Spinal cord (tissue), 10 donors: Measurements from ENCODE around the gene CAPN7. TPM values are rescaled to one million over a fixed set of nuclear protein-coding genes. Genes with fewer than 3 reads are reported as not detected.
A peak's percentile ranks its signal among the peaks of the same experiment; 100 is the strongest.

Source experiments
- DNase-seq, 6 donors: peaks; one replicate each; pipeline versions ENCODE4 v3.0.0 to v3.0.0-alpha.2; 2013 to 2015; ENCODE audit warnings: low spot score in 6 of 6, low read depth in 4 of 6
- H3K27ac ChIP-seq: one replicate; pipeline ENCODE4 v1.5.1; 2013; ENCODE audit warnings: low read depth, low read length, control low read depth
- H3K27me3 ChIP-seq: one replicate; pipeline ENCODE4 v1.6.1; 2013; ENCODE audit warnings: low read length; ENCODE audit not compliant: control insufficient read depth, insufficient read depth
- H3K36me3 ChIP-seq: one replicate; pipeline ENCODE4 v1.6.1; 2013; ENCODE audit warnings: low read length; ENCODE audit not compliant: control insufficient read depth, insufficient read depth
- H3K4me1 ChIP-seq: one replicate; pipeline ENCODE4 v1.6.1; 2013; ENCODE audit warnings: low read length; ENCODE audit not compliant: control insufficient read depth, insufficient read depth
- H3K4me3 ChIP-seq: one replicate; pipeline ENCODE4 v1.5.1; 2013; ENCODE audit warnings: low read depth, low read length, control low read depth
- H3K9me3 ChIP-seq: one replicate; pipeline ENCODE4 v1.6.1; 2013; ENCODE audit warnings: low read length; ENCODE audit not compliant: control insufficient read depth, insufficient read depth
- WGBS: methylation state at CpG from one replicate; pipeline ENCODE4 v1.1.5; 2013; ENCODE audit warnings: missing lambda C conversion rate; ENCODE audit not compliant: insufficient coverage; 5-methylcytosine and 5-hydroxymethylcytosine counted together
- polyA plus RNA-seq, 2 donors: library from polyadenylated mRNA; unstranded; fragments of 120-200 nt; gene quantifications; one replicate each; pipeline ENCODE4 v1.2.1, GENCODE V29; 2013; ENCODE audit not compliant: insufficient read length in 2 of 2
- total RNA-seq, 2 donors: library from RNA; depleted of rRNA in 1 of 2; stranded (reverse); fragments of 120-200 nt in 1 of 2; fragments of >200 nt in 1 of 2; gene quantifications; one replicate each; pipeline versions ENCODE4 v1.2.3 to v1.2.4, GENCODE V29; 2013 to 2014
- donor health status: healthy.

The CAPN7 gene
- total and polyA plus RNA-seq, 4 donors: 36.3 to 59.4 (median 41.4) TPM

DNA sequence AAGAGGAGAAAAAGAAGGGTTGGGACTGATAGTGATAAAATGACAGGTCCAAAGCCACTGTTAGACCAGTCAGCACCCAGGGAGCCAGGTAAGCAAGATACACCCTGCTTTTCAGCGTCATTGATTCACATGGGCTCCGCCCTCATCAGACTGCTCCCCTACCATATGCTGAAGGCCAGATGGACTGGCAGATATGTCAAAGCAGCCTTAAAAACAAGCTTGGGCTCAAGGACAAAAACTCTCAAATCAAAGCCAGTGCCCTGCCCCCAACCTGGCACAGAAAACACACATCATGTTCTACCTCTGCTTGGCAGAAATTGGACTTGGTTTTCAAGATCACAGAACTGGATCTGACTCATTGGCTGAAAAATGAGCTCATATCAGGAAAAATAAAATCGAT, 93.0 kb downstream of the CAPN7 start:
- peak in 2 of 6 donors; percentile 15 to 88 for DNase-seq
- peaks cover 10% of the 10 kb centered on the region for H3K36me3 ChIP-seq
- H3K4me3 ChIP-seq: no peak overlapping the region
- no peaks in the 10 kb centered on the region for H3K9me3 ChIP-seq
- 90% methylated on average over 2 of the region's 3 CpGs for WGBS
- no peak overlapping the region for H3K27ac ChIP-seq
- H3K4me1 ChIP-seq: no peaks in the 10 kb centered on the region
- H3K27me3 ChIP-seq: no peaks in the 10 kb centered on the region

DNA sequence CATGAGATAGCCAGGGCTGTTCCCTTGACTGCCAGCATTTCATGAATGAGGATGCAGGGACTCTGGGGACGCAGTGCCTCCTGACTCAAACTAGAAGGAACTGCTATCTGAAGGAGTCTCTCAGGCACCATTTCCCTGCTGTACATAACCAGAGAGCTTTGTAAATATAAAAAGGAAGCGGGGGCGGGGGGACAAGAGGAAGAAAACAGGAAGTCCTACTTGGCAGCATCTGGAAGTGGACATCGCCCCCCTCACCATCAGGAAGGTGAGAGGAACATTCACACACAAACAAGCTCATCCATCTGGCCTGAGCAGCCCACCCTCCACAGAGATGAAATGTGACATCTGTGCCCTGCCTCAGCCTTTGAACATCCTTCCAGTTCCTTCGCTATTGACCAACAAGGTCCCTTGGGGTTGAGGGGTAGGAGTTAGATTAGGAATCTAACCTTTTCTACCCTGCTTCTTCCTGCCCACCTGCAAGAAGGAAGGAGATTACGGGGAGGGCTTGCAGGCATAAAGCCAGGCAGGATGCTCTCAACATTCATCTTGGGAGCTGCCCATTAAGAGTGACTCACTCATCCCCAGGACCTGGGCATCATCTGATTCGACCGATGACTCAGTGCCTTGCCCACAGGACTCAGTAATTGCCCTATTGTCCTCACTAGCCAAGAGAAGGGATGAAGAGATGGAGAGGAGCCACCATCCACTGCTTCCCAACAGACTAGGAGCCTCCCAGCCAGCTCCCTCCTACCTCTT, 94.5 kb downstream of the CAPN7 start:
- no peak for DNase-seq
- Histone ChIP-seq H3K27me3 (no peaks in the 10 kb centered on the region), H3K36me3 (peaks cover 10% of the 10 kb centered on the region), H3K4me3 (no peak overlapping the region), H3K27ac (no peak overlapping the region), H3K9me3 (no peaks in the 10 kb centered on the region), H3K4me1 (no peaks in the 10 kb centered on the region)
- no CpG with 5 or more reads among the region's 8 CpGs for WGBS

DNA sequence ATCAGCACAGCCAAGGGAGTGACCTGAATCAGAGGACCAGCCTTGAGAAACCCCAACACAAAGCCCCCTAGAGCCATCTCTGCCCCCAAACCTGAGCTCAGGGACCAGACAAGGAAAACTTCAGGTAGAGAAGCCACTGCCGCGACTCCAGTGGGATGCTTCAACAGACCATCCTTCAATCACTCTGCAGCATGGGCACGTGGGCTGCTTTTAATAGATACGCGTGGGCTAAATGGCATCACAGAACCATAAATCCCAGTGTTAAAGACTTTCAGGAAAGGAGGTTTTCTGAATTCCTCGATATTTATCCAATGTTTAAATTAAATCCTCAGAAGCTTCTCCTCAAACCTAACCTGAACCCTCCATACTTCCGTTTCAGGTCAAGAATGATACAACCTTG, 95.7 kb downstream of the CAPN7 start:
- H3K4me3 ChIP-seq: no peak overlapping the region
- no peaks in the 10 kb centered on the region for H3K9me3 ChIP-seq
- H3K36me3 ChIP-seq: peaks cover 10% of the 10 kb centered on the region
- H3K4me1 ChIP-seq: no peaks in the 10 kb centered on the region
- H3K27ac ChIP-seq: no peak overlapping the region
- H3K27me3 ChIP-seq: no peaks in the 10 kb centered on the region
- WGBS: 93% methylated on average over 3 of the region's 7 CpGs
- DNase-seq: no peak

Other genes with a start within 250 kb of the CAPN7 start
- gene MRPS25, start 140.9 kb upstream of the CAPN7 start, total RNA-seq: 10 to 100 TPM; 21.1 to 39.5 TPM
- gene MRPS25, start 140.9 kb upstream of the CAPN7 start, polyA plus RNA-seq: 10 to 100 TPM; 79.4 to 97.4 TPM
- 10 to 100 TPM; 40.4 to 51.6 TPM for gene RBSN, start 107.1 kb upstream of the CAPN7 start, total RNA-seq
- gene RBSN, start 107.1 kb upstream of the CAPN7 start, polyA plus RNA-seq: 10 to 100 TPM; 45.3 to 46.9 TPM
- 10 to 100 TPM; 56.3 to 74.7 TPM for gene SH3BP5, start 126.3 kb downstream of the CAPN7 start, total RNA-seq
- gene SH3BP5, start 126.3 kb downstream of the CAPN7 start, polyA plus RNA-seq: 100 to 1,000 TPM; 104 to 113 TPM
- gene METTL6, start 221.3 kb downstream of the CAPN7 start, total RNA-seq: 10 to 100 TPM; 42.9 to 50.3 TPM
- gene METTL6, start 221.3 kb downstream of the CAPN7 start, polyA plus RNA-seq: 10 to 100 TPM; 30.0 to 33.8 TPM
- gene EAF1, start 221.4 kb downstream of the CAPN7 start, total RNA-seq: 10 to 100 TPM; 21.6 to 22.4 TPM
- gene EAF1, start 221.4 kb downstream of the CAPN7 start, polyA plus RNA-seq: 10 to 100 TPM; 21.8 to 27.0 TPM